ENCODE results near the gene TCF12.

GRCh38 chr15:57005244-57005643 is 86.8 kb downstream of the TCF12 start:
- no peak for TF ChIP-seq EZH2 (IDR thresholded peaks at IDR 0.05; ENCODE audit: insufficient read depth, low read length)
- TF ChIP-seq, protein P1, sequence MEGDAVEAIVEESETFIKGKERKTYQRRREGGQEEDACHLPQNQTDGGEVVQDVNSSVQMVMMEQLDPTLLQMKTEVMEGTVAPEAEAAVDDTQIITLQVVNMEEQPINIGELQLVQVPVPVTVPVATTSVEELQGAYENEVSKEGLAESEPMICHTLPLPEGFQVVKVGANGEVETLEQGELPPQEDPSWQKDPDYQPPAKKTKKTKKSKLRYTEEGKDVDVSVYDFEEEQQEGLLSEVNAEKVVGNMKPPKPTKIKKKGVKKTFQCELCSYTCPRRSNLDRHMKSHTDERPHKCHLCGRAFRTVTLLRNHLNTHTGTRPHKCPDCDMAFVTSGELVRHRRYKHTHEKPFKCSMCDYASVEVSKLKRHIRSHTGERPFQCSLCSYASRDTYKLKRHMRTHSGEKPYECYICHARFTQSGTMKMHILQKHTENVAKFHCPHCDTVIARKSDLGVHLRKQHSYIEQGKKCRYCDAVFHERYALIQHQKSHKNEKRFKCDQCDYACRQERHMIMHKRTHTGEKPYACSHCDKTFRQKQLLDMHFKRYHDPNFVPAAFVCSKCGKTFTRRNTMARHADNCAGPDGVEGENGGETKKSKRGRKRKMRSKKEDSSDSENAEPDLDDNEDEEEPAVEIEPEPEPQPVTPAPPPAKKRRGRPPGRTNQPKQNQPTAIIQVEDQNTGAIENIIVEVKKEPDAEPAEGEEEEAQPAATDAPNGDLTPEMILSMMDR (IDR thresholded peaks at IDR 0.05; ENCODE audit: insufficient read depth, low read depth, low read length), result no peak
